Activated B cell treated with CpG ODN at 0.5 μM for 24 hours (primary cell): ENCODE data around the gene SIRT7. TPM values are rescaled to one million over a fixed set of nuclear protein-coding genes. Genes with fewer than 3 reads are reported as not detected.

Experiments used
- ATAC-seq: fragments of 200-7000 bp; cut with Tn5 transposase; one replicate; pipeline ENCODE4 v1.10.0; 2021; ENCODE audit warnings: low read depth, mild to moderate bottlenecking, moderate library complexity
- CTCF ChIA-PET: fragments of 350-600 bp; sonication (Branson Sonifier 250); formaldehyde crosslinking; loops from one replicate; lab custom pipeline; 2021; ENCODE audit warnings: antibody characterized with exemption; lab: Charles Lee
- POLR2A ChIA-PET: fragments of 350-600 bp; sonication (Branson Sonifier 250); formaldehyde crosslinking; loops from one replicate; lab custom pipeline; 2021; ENCODE audit warnings: antibody characterized with exemption; lab: Charles Lee
- DNase-seq: peaks from one replicate; pipeline ENCODE4 v3.0.0; 2022
- H3K27ac Mint-ChIP-seq: one replicate; pipeline ENCODE4 v1.8.0; 2020; ENCODE audit warnings: mixed read lengths
- H3K27me3 Mint-ChIP-seq: one replicate; pipeline ENCODE4 v1.8.0; 2021; ENCODE audit warnings: mixed read lengths
- H3K36me3 Mint-ChIP-seq: one replicate; pipeline ENCODE4 v1.8.0; 2021; ENCODE audit warnings: low read depth, mixed read lengths
- H3K4me1 Mint-ChIP-seq: one replicate; pipeline ENCODE4 v1.8.0; 2021; ENCODE audit warnings: mixed read lengths
- H3K4me3 Mint-ChIP-seq: one replicate; pipeline ENCODE4 v1.8.0; 2020; ENCODE audit warnings: mild to moderate bottlenecking, mixed read lengths
- H3K9me3 Mint-ChIP-seq: one replicate; pipeline ENCODE4 v1.8.0; 2020; ENCODE audit warnings: mixed read lengths
- CTCF ChIP-seq: fragments of 200-600 bp; IDR thresholded peaks from one replicate; pipeline ENCODE4 v1.8.0; 2022; ENCODE audit warnings: antibody characterized with exemption, mild to moderate bottlenecking
- intact Hi-C: fragments of 100-400 bp; cut with micrococcal nuclease; formaldehyde crosslinking; loops from one replicate; pipeline ENCODE4 v1.15.1; 2024
- total RNA-seq: library from RNA; stranded (reverse); gene quantifications from 2 replicates; pipeline ENCODE4 v1.2.3, GENCODE V29; 2022

The SIRT7 gene
- total RNA-seq, 1 donor from 2014 or later = 66.4 TPM

DNA sequence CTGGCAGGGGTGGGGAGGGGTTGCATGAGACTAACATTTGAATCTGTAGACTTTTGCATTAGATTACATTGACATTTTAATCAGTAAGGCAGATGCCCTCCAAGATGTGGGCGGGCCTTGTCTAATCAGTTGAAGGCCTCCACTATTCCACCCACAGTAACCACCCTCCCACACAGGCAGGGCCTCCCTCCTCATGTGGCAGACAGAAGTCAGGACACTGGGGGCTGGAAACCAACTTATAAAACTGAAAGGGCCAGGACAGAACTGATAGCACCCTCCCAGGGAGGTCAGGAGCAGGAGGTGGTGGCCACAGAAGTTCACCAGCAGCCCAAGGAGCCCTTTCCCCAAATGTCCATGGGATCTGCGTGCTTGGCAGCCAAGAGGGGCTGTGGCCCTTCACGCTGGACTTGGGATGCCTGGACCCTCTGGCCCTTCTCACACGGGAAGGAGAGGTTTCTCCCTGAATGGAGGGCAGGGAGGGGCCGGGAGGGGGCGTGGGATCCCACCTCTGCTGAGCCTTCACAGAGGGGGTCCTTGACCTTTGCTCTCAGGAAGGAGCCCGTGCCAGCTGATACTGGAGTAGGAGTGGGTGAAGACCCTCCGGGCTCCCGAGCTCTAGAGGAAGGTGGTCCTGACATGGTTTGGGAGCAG lies 14.5 kb upstream of the SIRT7 start:
- CTCF ChIA-PET = no interaction called here
- no peak for ATAC-seq
- Mint-ChIP-seq H3K4me3 (no peak overlapping the region), H3K36me3 (peaks cover 9% of the 10 kb centered on the region), H3K4me1 (peaks cover 14% of the 10 kb centered on the region), H3K9me3 (no peaks in the 10 kb centered on the region), H3K27me3 (peaks cover 8% of the 10 kb centered on the region), H3K27ac (no peak overlapping the region)
- POLR2A ChIA-PET = no interaction called here
- no peak for DNase-seq
- intact Hi-C loops = no loop called here
- TF ChIP-seq CTCF = no peak

GRCh38 chr17:81931557-81932332 lies 13.8 kb upstream of the SIRT7 start:
- Mint-ChIP-seq H3K4me1 (peaks cover 14% of the 10 kb centered on the region), H3K36me3 (peaks cover 9% of the 10 kb centered on the region), H3K4me3 (no peak overlapping the region), H3K27me3 (peaks cover 8% of the 10 kb centered on the region), H3K9me3 (no peaks in the 10 kb centered on the region), H3K27ac (no peak overlapping the region)
- DNase-seq = no peak
- intact Hi-C loops = no loop called here
- POLR2A ChIA-PET = no interaction called here
- CTCF ChIA-PET = no interaction called here
- TF ChIP-seq CTCF = no peak
- ATAC-seq = no peak

- H3K36me3 Mint-ChIP-seq = peaks cover 13% of the 10 kb centered on the region
- H3K27ac Mint-ChIP-seq = no peak overlapping the region
- intact Hi-C loops = no loop called here
- peaks cover 15% of the 10 kb centered on the region for H3K4me1 Mint-ChIP-seq
- ChIA-PET CTCF (no interaction called here), POLR2A (no interaction called here)
- DNase-seq = no peak
- no peak for TF ChIP-seq CTCF
- H3K4me3 Mint-ChIP-seq = no peak overlapping the region
- no peak for ATAC-seq
- H3K9me3 Mint-ChIP-seq = no peaks in the 10 kb centered on the region
- H3K27me3 Mint-ChIP-seq = peaks cover 8% of the 10 kb centered on the region
Measured at GRCh38 chr17:81931189-81931556, 13.2 kb upstream of the SIRT7 start.

DNA sequence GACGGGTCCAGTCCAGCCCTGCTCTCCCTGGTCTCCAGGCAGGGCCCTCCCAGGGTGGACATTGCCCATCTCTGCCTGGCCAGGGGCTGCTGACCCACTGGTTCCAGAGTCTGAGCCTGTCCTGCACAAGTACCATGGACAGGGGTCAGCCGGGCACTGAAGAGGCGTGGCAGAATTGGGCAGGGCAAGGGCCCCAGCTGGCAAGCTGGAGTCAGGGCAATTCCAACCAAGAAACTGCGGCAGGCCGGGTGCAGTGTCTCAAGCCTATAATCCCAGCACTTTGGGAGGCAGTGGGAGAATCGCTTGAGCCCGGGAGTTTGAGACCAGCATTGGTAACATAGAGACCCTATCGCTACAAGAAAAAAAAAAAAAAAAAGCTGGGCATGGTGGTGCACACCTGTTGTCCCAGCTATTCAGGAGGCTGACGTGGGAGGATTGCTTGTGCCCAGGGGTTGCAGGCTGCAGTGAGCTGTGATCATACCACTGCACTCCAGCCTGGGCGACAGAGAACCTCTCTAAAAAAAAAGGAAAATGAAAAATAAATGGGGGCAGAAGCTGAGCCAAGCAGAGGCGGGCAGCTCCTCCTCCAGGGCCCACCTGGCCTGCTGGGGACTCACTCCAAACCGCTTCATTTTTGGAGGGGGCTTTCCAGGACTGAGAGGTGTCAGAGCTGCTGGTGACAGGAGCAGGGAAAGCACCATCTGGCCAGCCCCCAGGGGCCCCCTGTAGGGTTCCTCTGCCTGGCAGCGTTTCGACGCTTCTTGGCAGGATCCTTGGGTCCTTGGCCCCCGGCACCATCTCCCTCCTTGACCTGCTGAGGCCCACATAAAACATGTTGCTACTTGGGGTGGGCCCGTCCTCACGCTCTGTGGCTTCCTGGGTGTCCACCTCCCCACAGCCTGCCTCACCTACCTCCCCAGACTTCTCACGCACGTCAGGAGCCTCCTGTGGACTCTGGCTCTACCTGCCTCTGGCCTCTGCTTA lies 12.5 kb upstream of the SIRT7 start:
- Mint-ChIP-seq H3K9me3 (no peaks in the 10 kb centered on the region), H3K27me3 (peaks cover 8% of the 10 kb centered on the region), H3K27ac (no peak overlapping the region), H3K4me1 (peaks cover 19% of the 10 kb centered on the region), H3K36me3 (peaks cover 13% of the 10 kb centered on the region), H3K4me3 (no peak overlapping the region)
- ATAC-seq (no peak), DNase-seq (no peak)
- intact Hi-C loops = no loop called here
- ChIA-PET CTCF (no interaction called here), POLR2A (no interaction called here)
- TF ChIP-seq CTCF = no peak
